Measurements from ENCODE around the gene SRRM1. TPM values are rescaled to one million over a fixed set of nuclear protein-coding genes. Genes with fewer than 3 reads are reported as not detected.

Gene SRRM1
- polyA plus RNA-seq, 1 donor (not counting 4 experiments of a cell fraction or from before 2014, with no cell fraction given) = 56.1 TPM

DNA sequence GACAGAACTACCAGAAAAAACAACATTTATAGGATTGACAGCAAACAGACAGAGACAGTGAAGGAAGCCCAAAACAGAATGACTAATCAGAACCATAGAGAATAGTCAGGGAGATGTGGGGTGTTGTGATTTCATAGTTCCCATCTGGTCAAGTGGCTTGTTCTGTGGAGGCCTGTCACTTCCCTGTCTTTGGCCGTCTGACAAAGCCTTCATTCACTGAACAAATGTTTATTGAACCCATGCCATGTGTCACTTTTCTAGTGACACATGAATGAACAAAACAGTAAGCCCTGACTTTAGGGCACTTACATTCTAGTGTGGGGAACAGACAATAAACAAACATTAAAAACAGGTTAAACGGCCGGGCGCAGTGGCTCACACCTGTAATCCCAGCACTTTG, 3.2 kb upstream of the SRRM1 start:
- Histone ChIP-seq H3K79me2 (ENCODE audit: control insufficient read depth, insufficient read depth, low read length) (peaks cover 18% of the 10 kb centered on the region), H3K9me3 (ENCODE audit: control insufficient read depth, low read depth, low read length) (no peaks in the 10 kb centered on the region), H3K4me1 (ENCODE audit: control insufficient read depth, extremely low read depth, insufficient read depth, low read length) (peaks cover 16% of the 10 kb centered on the region), H4K20me1 (ENCODE audit: control insufficient read depth, extremely low read depth, insufficient read depth, low read length) (no peaks in the 10 kb centered on the region), H3K4me2 (ENCODE audit: control insufficient read depth, extremely low read depth, insufficient read depth, low read depth, low read length) (no peak overlapping the region), H3K9me1 (ENCODE audit: control insufficient read depth, extremely low read depth, insufficient read depth, low read length) (no peaks in the 10 kb centered on the region), H2AFZ (ENCODE audit: control insufficient read depth, low read length) (no peak overlapping the region), H3K9ac (ENCODE audit: control insufficient read depth, extremely low read depth, insufficient read depth, low read length) (no peak overlapping the region), H3K27me3 (ENCODE audit: control insufficient read depth, extremely low read depth, insufficient read depth, low read length) (no peaks in the 10 kb centered on the region), H3K27ac (ENCODE audit: control insufficient read depth, insufficient read depth, low read length) (no peak overlapping the region), H3K4me3 (ENCODE audit: control insufficient read depth in 2 of 3, extremely low read depth in 1 of 3, insufficient read depth in 2 of 3, low read depth in 1 of 3, low read length in 3 of 3) (no peak overlapping the region), H3K36me3 (ENCODE audit: control insufficient read depth in 2 of 2, extremely low read depth in 1 of 2, insufficient read depth in 2 of 2, low read length in 2 of 2) (peaks cover 0 to under 1% of the 10 kb centered on the region in 2 experiments)
- FAIRE-seq = no peak
- DNase-seq (ENCODE audit: low read depth, low spot score) = no peak
- dilution Hi-C loops (cut with MboI; ENCODE audit: extremely low pct_ligation_motif_present, low sequenced_read_pairs) = no loop called here
- TF ChIP-seq, protein P1, sequence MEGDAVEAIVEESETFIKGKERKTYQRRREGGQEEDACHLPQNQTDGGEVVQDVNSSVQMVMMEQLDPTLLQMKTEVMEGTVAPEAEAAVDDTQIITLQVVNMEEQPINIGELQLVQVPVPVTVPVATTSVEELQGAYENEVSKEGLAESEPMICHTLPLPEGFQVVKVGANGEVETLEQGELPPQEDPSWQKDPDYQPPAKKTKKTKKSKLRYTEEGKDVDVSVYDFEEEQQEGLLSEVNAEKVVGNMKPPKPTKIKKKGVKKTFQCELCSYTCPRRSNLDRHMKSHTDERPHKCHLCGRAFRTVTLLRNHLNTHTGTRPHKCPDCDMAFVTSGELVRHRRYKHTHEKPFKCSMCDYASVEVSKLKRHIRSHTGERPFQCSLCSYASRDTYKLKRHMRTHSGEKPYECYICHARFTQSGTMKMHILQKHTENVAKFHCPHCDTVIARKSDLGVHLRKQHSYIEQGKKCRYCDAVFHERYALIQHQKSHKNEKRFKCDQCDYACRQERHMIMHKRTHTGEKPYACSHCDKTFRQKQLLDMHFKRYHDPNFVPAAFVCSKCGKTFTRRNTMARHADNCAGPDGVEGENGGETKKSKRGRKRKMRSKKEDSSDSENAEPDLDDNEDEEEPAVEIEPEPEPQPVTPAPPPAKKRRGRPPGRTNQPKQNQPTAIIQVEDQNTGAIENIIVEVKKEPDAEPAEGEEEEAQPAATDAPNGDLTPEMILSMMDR (optimal IDR thresholded peaks at IDR 0.05 in 1 of 3, IDR thresholded peaks at IDR 0.05 in 1 of 3, conservative IDR thresholded peaks at IDR 0.05 in 1 of 3; ENCODE audit: extremely low read depth in 1 of 3, insufficient read depth in 2 of 3, low read length in 3 of 3) = no peak
- no peak for TF ChIP-seq EZH2 (IDR thresholded peaks at IDR 0.05; ENCODE audit: low read length)

DNA sequence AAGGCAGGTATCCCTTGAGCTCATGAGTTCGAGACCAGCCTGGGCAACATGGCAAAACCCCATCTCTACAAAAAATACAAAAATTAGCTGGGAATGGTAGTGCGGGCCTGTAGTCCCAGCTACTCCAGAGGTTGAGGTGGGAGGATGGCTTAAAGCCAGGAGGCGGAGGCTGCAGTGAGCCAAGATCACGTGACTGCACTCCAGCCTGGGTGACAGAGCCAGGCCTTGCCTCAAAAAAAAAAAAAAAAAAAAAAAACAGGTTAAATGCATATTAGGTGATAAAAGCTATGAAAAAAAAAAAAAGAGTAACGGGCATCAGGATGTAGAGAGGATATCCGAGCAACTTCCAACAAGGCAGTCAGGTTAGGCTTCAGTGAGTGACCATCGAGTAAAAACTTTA, 2.8 kb upstream of the SRRM1 start:
- peaks cover 0 to 5% of the 10 kb centered on the region in 2 experiments for H3K36me3 ChIP-seq (ENCODE audit: control insufficient read depth in 2 of 2, extremely low read depth in 1 of 2, insufficient read depth in 2 of 2, low read length in 2 of 2)
- no peaks in the 10 kb centered on the region for H3K9me1 ChIP-seq (ENCODE audit: control insufficient read depth, extremely low read depth, insufficient read depth, low read length)
- H4K20me1 ChIP-seq (ENCODE audit: control insufficient read depth, extremely low read depth, insufficient read depth, low read length) = peaks cover under 1% of the 10 kb centered on the region
- H3K27ac ChIP-seq (ENCODE audit: control insufficient read depth, insufficient read depth, low read length) = no peak overlapping the region
- peaks cover 22% of the 10 kb centered on the region for H3K79me2 ChIP-seq (ENCODE audit: control insufficient read depth, insufficient read depth, low read length)
- no peak for FAIRE-seq
- no peak overlapping the region for H3K4me2 ChIP-seq (ENCODE audit: control insufficient read depth, extremely low read depth, insufficient read depth, low read depth, low read length)
- TF ChIP-seq, protein P1 (optimal IDR thresholded peaks at IDR 0.05 in 1 of 3, IDR thresholded peaks at IDR 0.05 in 1 of 3, conservative IDR thresholded peaks at IDR 0.05 in 1 of 3; ENCODE audit: extremely low read depth in 1 of 3, insufficient read depth in 2 of 3, low read length in 3 of 3) = no peak
- no peak for TF ChIP-seq EZH2 (IDR thresholded peaks at IDR 0.05; ENCODE audit: low read length)
- H3K4me3 ChIP-seq (ENCODE audit: control insufficient read depth in 2 of 3, extremely low read depth in 1 of 3, insufficient read depth in 2 of 3, low read depth in 1 of 3, low read length in 3 of 3) = no peak overlapping the region
- H2AFZ ChIP-seq (ENCODE audit: control insufficient read depth, low read length) = no peak overlapping the region
- no peaks in the 10 kb centered on the region for H3K27me3 ChIP-seq (ENCODE audit: control insufficient read depth, extremely low read depth, insufficient read depth, low read length)
- dilution Hi-C loops (cut with MboI; ENCODE audit: extremely low pct_ligation_motif_present, low sequenced_read_pairs) = no loop called here
- H3K9me3 ChIP-seq (ENCODE audit: control insufficient read depth, low read depth, low read length) = no peaks in the 10 kb centered on the region
- H3K4me1 ChIP-seq (ENCODE audit: control insufficient read depth, extremely low read depth, insufficient read depth, low read length) = peaks cover 18% of the 10 kb centered on the region
- no peak for DNase-seq (ENCODE audit: low read depth, low spot score)
- no peak overlapping the region for H3K9ac ChIP-seq (ENCODE audit: control insufficient read depth, extremely low read depth, insufficient read depth, low read length)
